Left ventricle myocardium inferior (tissue), 1 donor: ENCODE results near the gene RMC1. TPM values are rescaled to one million over a fixed set of nuclear protein-coding genes. Genes with fewer than 3 reads are reported as not detected.

ENCODE experiments used
- DNase-seq: peaks from one replicate; pipeline ENCODE4 v3.0.0-alpha.2; 2020
- H3K27ac ChIP-seq: fragments of 200-600 bp; replicated peaks from 2 replicates; pipeline ENCODE4 v1.8.0; 2021
- H3K27me3 ChIP-seq: fragments of 200-600 bp; 2 replicates; pipeline ENCODE4 v1.8.0; 2021; ENCODE audit warnings: low read depth
- H3K36me3 ChIP-seq: fragments of 200-600 bp; 2 replicates; pipeline ENCODE4 v1.8.0; 2021
- H3K4me1 ChIP-seq: fragments of 200-600 bp; 2 replicates; pipeline ENCODE4 v1.8.0; 2021
- H3K4me3 ChIP-seq: fragments of 200-600 bp; 2 replicates; pipeline ENCODE4 v1.8.0; 2021; ENCODE audit warnings: mild to moderate bottlenecking, moderate library complexity
- H3K9me3 ChIP-seq: fragments of 200-600 bp; replicated peaks from 2 replicates; pipeline ENCODE4 v1.8.0; 2021
- intact Hi-C: fragments of 100-400 bp; cut with micrococcal nuclease; formaldehyde crosslinking; loops from one replicate; pipeline ENCODE4 v1.11.0; 2022
- total RNA-seq: library from RNA; stranded (reverse); fragmentation: NEBNext Ultra II Directional; extraction: Animal tissue kit (Norgen Biotek cat#: 25700); gene quantifications from one replicate; pipeline ENCODE4 v1.2.1, GENCODE V29; 2021
- TF ChIP-seq, protein P1 (sequence below): fragments of 200-600 bp; IDR thresholded peaks from 2 replicates; pipeline ENCODE4 v1.8.0; 2021; ENCODE audit warnings: antibody characterized with exemption, mild to moderate bottlenecking, borderline replicate concordance
- donor health status: DM: no; HTN: yes; CAD: no; lungs with severe emphysema.

Gene RMC1
- total RNA-seq, 1 donor from 2014 or later, result 14.7 TPM

DNA sequence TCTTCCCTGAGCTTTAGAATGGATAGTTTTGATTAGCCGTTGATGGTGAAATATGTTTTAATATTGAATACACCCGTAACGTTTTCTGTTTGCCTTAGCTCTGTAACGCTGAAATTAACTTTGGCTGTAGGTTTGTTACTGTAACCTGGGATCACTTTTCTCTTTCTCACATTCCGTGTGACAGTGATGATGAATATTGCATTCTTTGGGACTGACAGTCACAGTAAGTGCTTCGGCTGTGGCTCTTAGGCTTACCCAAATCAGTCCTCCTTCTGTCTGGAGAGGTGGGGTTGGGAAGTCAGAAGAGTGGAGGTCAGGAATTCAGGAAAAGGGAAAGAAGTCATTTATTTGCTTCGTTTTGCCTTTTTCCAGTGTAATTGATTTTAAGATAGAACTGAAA, 18.0 kb downstream of the RMC1 start:
- intact Hi-C loops, result no loop called here
- no peaks in the 10 kb centered on the region for H3K9me3 ChIP-seq
- peaks cover 11% of the 10 kb centered on the region for H3K4me1 ChIP-seq
- H3K27ac ChIP-seq, result peak overlapping the region; percentile 34
- no peak for DNase-seq
- H3K27me3 ChIP-seq, result no peaks in the 10 kb centered on the region
- H3K36me3 ChIP-seq, result peaks cover 98% of the 10 kb centered on the region
- TF ChIP-seq, protein P1, sequence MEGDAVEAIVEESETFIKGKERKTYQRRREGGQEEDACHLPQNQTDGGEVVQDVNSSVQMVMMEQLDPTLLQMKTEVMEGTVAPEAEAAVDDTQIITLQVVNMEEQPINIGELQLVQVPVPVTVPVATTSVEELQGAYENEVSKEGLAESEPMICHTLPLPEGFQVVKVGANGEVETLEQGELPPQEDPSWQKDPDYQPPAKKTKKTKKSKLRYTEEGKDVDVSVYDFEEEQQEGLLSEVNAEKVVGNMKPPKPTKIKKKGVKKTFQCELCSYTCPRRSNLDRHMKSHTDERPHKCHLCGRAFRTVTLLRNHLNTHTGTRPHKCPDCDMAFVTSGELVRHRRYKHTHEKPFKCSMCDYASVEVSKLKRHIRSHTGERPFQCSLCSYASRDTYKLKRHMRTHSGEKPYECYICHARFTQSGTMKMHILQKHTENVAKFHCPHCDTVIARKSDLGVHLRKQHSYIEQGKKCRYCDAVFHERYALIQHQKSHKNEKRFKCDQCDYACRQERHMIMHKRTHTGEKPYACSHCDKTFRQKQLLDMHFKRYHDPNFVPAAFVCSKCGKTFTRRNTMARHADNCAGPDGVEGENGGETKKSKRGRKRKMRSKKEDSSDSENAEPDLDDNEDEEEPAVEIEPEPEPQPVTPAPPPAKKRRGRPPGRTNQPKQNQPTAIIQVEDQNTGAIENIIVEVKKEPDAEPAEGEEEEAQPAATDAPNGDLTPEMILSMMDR, result no peak
- H3K4me3 ChIP-seq, result no peak overlapping the region

DNA sequence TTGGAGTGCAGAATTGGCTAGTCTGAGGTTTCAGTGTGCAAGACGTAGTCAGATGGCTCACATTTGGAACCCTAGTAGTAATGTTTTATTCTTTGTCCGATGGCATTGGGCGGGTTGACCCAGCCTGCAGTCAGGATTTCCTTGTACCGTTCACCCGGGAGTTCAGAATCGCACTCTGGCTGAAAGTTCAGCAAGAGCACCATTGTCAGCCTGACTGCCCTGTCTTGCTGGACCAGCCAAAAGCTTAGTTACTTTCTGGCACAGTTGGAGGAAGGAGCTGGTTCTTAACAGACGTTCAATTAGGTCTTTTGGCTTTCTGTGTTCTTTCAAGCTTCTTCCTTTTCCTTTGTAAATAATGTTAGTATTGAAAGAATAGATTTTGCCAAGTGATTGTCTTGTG, 18.6 kb downstream of the RMC1 start:
- intact Hi-C loops, result no loop called here
- Histone ChIP-seq H3K36me3 (peaks cover 98% of the 10 kb centered on the region), H3K4me3 (no peak overlapping the region), H3K27me3 (no peaks in the 10 kb centered on the region), H3K27ac (peak overlapping the region; percentile 34), H3K4me1 (peaks cover 11% of the 10 kb centered on the region), H3K9me3 (no peaks in the 10 kb centered on the region)
- TF ChIP-seq, protein P1, result no peak
- no peak for DNase-seq

DNA sequence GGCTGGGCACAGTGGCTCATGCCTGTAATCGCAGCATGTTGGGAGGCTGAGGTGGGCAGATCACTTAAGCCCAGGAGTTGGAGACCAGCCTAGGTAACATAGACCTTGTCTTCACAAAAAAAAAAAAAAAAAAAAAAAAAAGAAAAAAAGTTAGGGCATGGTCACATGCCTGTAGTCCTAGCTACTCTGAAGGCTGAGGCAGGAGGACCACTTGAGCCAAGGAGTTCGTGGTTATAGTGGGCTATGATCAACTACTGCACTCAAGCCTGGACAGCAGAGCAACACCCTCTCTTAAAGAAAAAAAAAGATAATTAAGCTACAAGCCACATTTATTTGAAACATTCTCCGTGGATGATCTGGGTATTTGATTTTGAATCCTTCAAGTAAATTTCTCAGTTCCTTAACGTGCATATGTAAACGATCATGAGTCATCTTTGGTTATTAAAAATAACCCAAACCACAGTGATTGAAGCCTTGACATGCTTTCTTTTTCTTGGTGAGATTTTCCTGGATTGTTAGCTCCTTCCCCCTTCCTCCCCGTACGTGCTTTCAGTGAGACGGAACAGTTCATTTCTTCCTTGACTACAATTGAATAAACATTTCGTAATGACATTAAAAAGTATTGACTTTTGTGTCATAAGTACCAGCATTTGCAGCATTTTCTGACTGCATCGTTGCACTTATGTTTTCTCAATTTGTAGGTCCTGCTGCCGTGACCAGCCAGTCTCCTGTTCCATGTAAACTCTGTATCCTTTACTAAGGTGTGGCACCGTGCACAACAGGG, 20.3 kb downstream of the RMC1 start:
- no peak overlapping the region for H3K27ac ChIP-seq
- intact Hi-C loops, result no loop called here
- no peak for DNase-seq
- H3K27me3 ChIP-seq, result no peaks in the 10 kb centered on the region
- no peaks in the 10 kb centered on the region for H3K9me3 ChIP-seq
- peaks cover 99% of the 10 kb centered on the region for H3K36me3 ChIP-seq
- H3K4me1 ChIP-seq, result peaks cover 11% of the 10 kb centered on the region
- H3K4me3 ChIP-seq, result no peak overlapping the region
- TF ChIP-seq, protein P1, result no peak

DNA sequence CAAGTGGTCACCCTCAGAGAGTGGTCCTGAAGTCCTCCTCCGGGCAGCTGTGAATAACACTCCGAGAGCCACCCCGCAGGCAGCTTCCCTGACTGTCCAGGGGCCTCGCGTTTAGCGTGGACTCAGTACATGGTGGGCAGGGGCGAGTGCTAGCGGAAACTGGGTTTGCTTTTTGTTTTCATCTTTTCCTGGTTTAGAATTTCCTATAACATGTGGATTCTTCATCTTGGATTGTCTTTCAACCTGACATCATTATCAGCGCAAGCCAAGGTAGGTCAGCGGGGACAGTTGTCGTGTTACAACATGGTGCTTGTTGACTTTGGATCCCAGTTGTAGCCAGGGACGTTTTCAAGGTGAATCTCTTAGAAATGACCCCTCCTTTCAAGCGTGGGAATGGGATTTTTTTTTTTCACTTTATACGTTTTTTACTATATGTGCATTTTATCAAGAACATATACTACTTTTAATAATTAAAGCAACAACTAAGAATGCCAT, 20.9 kb downstream of the RMC1 start:
- peaks cover 99% of the 10 kb centered on the region for H3K36me3 ChIP-seq
- TF ChIP-seq, protein P1, result no peak
- no peak overlapping the region for H3K27ac ChIP-seq

DNA sequence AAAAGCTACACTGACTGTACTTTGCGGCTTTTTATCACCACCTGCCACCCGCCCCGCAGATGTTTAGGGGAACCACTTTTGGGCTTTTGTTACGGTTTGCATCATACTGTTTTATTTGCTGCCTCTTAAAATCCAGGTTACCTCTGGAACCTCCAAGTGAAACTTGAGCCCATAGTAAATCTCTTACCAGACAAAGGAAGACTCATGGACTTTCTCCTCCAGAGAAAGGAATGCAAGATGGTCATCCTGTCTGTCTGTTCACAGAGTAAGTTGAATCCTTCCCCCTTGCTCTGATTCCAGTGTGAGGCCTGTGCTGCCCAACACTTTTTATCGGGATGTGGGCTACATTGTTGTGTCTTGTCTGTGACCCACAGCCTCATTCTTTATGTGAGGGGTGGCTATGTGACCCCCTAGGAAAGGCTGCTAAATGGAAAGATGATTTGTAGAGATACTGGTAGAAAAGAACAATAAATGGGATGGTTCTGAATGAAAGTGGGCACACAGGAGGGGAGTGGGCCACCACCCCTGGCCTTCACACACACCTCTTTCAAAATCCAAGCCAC, 23.3 kb downstream of the RMC1 start:
- intact Hi-C loops, result no loop called here
- no peak for DNase-seq
- no peak overlapping the region for H3K4me3 ChIP-seq
- peaks cover 99% of the 10 kb centered on the region for H3K36me3 ChIP-seq
- no peaks in the 10 kb centered on the region for H3K9me3 ChIP-seq
- H3K4me1 ChIP-seq, result peaks cover 6% of the 10 kb centered on the region
- no peak overlapping the region for H3K27ac ChIP-seq
- TF ChIP-seq, protein P1, result no peak
- H3K27me3 ChIP-seq, result no peaks in the 10 kb centered on the region

More for the DNA sequence above, 20.9 kb downstream of the RMC1 start:
- H3K27me3 ChIP-seq, result no peaks in the 10 kb centered on the region
- intact Hi-C loops, result no loop called here
- no peak overlapping the region for H3K4me3 ChIP-seq
- H3K9me3 ChIP-seq, result no peaks in the 10 kb centered on the region
- peaks cover 11% of the 10 kb centered on the region for H3K4me1 ChIP-seq
- no peak for DNase-seq
